ENCODE measurements around the gene GJB2.

The GJB2 gene

GRCh38 chr13:20227730-20228129 lies 35.0 kb upstream of the GJB2 start:
- no peak for TF ChIP-seq CTCF (IDR thresholded peaks at IDR 0.05; ENCODE audit: extremely low read depth, insufficient read depth, missing control alignments)
- DNase-seq (ENCODE audit: low spot score), result no peak
- in situ Hi-C loops (cut with MboI; ENCODE audit: low pct_unique_long_range_greater_than_20kb, low sequenced_read_pairs, unreplicated experiment), result no loop called here

GRCh38 chr13:20227288-20227687 lies 34.5 kb upstream of the GJB2 start:
- no peak for DNase-seq (ENCODE audit: low spot score)
- in situ Hi-C loops (cut with MboI; ENCODE audit: low pct_unique_long_range_greater_than_20kb, low sequenced_read_pairs, unreplicated experiment), result no loop called here
- no peak for TF ChIP-seq CTCF (IDR thresholded peaks at IDR 0.05; ENCODE audit: extremely low read depth, insufficient read depth, missing control alignments)

- TF ChIP-seq CTCF (IDR thresholded peaks at IDR 0.05; ENCODE audit: extremely low read depth, insufficient read depth, missing control alignments), result no peak
- DNase-seq (ENCODE audit: low spot score), result no peak
- in situ Hi-C loops (cut with MboI; ENCODE audit: low pct_unique_long_range_greater_than_20kb, low sequenced_read_pairs, unreplicated experiment), result no loop called here
Measured at GRCh38 chr13:20222553-20222952, 29.8 kb upstream of the GJB2 start.

- TF ChIP-seq CTCF (IDR thresholded peaks at IDR 0.05; ENCODE audit: extremely low read depth, insufficient read depth, missing control alignments), result no peak
- DNase-seq (ENCODE audit: low spot score), result no peak
- in situ Hi-C loops (cut with MboI; ENCODE audit: low pct_unique_long_range_greater_than_20kb, low sequenced_read_pairs, unreplicated experiment), result no loop called here
Measured at GRCh38 chr13:20221772-20222171, 29.0 kb upstream of the GJB2 start.

DNA sequence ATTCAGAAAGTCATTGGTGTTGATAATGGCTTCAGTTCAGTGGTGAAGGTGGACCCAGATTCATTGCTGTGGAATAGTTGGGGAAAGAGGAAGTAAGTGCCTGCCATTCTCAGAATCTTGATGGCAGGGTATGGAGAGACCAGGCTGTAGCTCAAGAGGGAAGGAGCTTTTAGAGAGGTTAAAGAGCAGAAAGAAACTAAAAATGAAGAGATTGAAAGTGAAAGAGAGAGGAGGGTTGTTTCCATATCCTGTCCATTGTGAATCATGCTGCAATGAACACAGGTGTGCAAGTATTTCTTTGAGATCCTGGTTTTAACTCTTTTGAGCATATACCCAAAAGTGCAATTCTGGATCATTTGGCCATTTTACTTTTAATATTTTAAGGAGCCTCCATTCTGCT lies 26.8 kb upstream of the GJB2 start:
- in situ Hi-C loops (cut with MboI; ENCODE audit: low pct_unique_long_range_greater_than_20kb, low sequenced_read_pairs, unreplicated experiment), result no loop called here
- DNase-seq (ENCODE audit: low spot score), result peak; percentile 53
- no peak for TF ChIP-seq CTCF (IDR thresholded peaks at IDR 0.05; ENCODE audit: extremely low read depth, insufficient read depth, missing control alignments)

DNA sequence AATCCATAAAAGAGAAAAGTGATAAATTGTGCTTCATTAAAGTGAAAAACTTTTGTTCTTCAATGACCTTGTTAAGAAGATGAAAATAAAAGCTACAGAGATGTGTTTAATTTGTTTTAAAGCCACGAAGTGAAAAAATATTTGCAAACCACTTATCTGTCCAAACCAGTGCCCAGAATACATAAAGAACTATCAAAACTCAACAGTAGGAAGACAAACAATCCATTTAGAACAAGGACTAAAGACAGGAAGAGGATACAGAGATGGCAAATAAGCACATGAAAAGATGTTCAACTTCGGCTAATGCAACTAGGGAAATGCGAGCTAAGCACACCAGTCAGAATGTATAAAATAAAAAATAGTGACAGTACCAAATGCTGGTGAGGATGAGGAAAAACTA lies 24.4 kb upstream of the GJB2 start:
- in situ Hi-C loops (cut with MboI; ENCODE audit: low pct_unique_long_range_greater_than_20kb, low sequenced_read_pairs, unreplicated experiment), result no loop called here
- DNase-seq (ENCODE audit: low spot score), result no peak
- no peak for TF ChIP-seq CTCF (IDR thresholded peaks at IDR 0.05; ENCODE audit: extremely low read depth, insufficient read depth, missing control alignments)

GRCh38 chr13:20209948-20210347 lies 17.2 kb upstream of the GJB2 start:
- in situ Hi-C loops (cut with MboI; ENCODE audit: low pct_unique_long_range_greater_than_20kb, low sequenced_read_pairs, unreplicated experiment), result loop anchor here (10.0 kb wide), 1 partner anchor 285 kb away; no protein-coding TSS in a partner anchor
- no peak for TF ChIP-seq CTCF (IDR thresholded peaks at IDR 0.05; ENCODE audit: extremely low read depth, insufficient read depth, missing control alignments)

More at GRCh38 chr13:20209948-20210347, 17.2 kb upstream of the GJB2 start:
- DNase-seq (ENCODE audit: low spot score), result no peak
